Pancreas (tissue), 10 donors: ENCODE data around the gene STXBP4. TPM values are rescaled to one million over a fixed set of nuclear protein-coding genes. Genes with fewer than 3 reads are reported as not detected.

Experiments used
- ATAC-seq, 4 donors: fragments of 200-7000 bp; cut with Tn5 transposase; one replicate each; pipeline versions ENCODE4 v1.8.0 to v1.9.1; 2020; ENCODE audit warnings: mild to moderate bottlenecking in 4 of 4, moderate library complexity in 4 of 4
- DNase-seq, 6 donors: peaks; one replicate each; pipeline ENCODE4 v3.0.0-alpha.2; 2020
- FAIRE-seq: peaks from 2 replicates; lab custom pipeline; 2012; peaks lifted over from hg19 to GRCh38; lab: Jason Lieb, UNC
- H3K27ac ChIP-seq, 4 donors: fragments of 200-600 bp; sonication (generic); 1 replicate in 3 of 4; 2 replicates in 1 of 4; pipeline versions ENCODE4 v1.5.0 to v1.8.0; 2020
- H3K27me3 ChIP-seq, 4 donors: fragments of 200-600 bp; one replicate each; pipeline ENCODE4 v1.8.0; 2021
- H3K36me3 ChIP-seq, 3 donors: fragments of 200-600 bp; sonication (generic) in 1 of 3; one replicate each; pipeline versions ENCODE4 v1.5.0 to v1.8.0; 2020 to 2021
- H3K4me1 ChIP-seq, 3 donors: fragments of 200-600 bp; one replicate each; pipeline ENCODE4 v1.8.0; 2021
- H3K4me3 ChIP-seq, 4 donors: fragments of 200-600 bp; sonication (generic) in 2 of 4; one replicate each; pipeline versions ENCODE4 v1.5.0 to v1.8.0; 2020 to 2021
- H3K9me3 ChIP-seq, 4 donors: fragments of 200-600 bp; one replicate each; pipeline ENCODE4 v1.8.0; 2021
- CTCF ChIP-seq, 4 donors: fragments of 200-600 bp; sonication (generic) in 3 of 4; IDR thresholded peaks; one replicate each; pipeline versions ENCODE4 v1.5.0 to v1.8.0; 2021; ENCODE audit warnings: antibody characterized with exemption in 4 of 4
- WGBS, 2 donors: extraction: QIAGEN DNeasy Blood & Tissue Kit; methylation state at CpG; one replicate each; pipeline ENCODE4 v1.1.7; 2013; 5-methylcytosine and 5-hydroxymethylcytosine counted together
- intact Hi-C, 3 donors: fragments of 100-400 bp; cut with DNase I; formaldehyde crosslinking; loops; one replicate each; pipeline versions ENCODE4 v1.11.1 to v1.14.2; 2022
- polyA plus RNA-seq, 2 donors: library from polyadenylated mRNA; stranded (reverse); fragments of 200-250 nt; gene quantifications; one replicate each; pipeline ENCODE4 v1.2.3, GENCODE V29; 2013
- total RNA-seq, 6 donors: library from RNA; stranded (reverse); fragmentation: NEBNext Ultra II Directional in 4 of 6; extraction: Animal tissue kit (Norgen Biotek cat#: 25700) in 4 of 6; gene quantifications; one replicate each; pipeline versions ENCODE4 v1.2.1 to v1.2.4, GENCODE V29; 2021 to 2023
- donor health status: healthy with polysubstance abuse.
- donor health status: DM: no; HTN: no; CAD: no; lungs with moderate emphysema.
- donor health status: DM: no; HTN: no; CAD: no.
- donor health status: control.
- donor health status: control.
- donor health status: Bipolar disorder and iron deficiency.
- donor health status: DM: yes; HTN: yes; CAD: no.
- donor health status: DM: no; HTN: no; CAD: no.
- donor health status: DM: no; HTN: no; CAD: no.
- donor health status: DM: yes; HTN: yes; CAD: no.

The STXBP4 gene
- total and polyA plus RNA-seq, 8 donors: 0.72 to 12.6 (median 5.4) TPM

- no peak for ATAC-seq
- H3K36me3 ChIP-seq: no peaks in the 10 kb centered on the region
- no peak for DNase-seq
- H3K4me1 ChIP-seq: no peaks in the 10 kb centered on the region
- WGBS, 2 donors: 91 to 93% methylated on average over 4 of the region's 4 CpGs
- no peaks in the 10 kb centered on the region for H3K9me3 ChIP-seq
- no peak overlapping the region for H3K27ac ChIP-seq
- H3K27me3 ChIP-seq: no peaks in the 10 kb centered on the region
- intact Hi-C loops: loop anchor here in 2 of 3 donors (5.0 to 10.0 kb wide), 2 partner anchors 357 to 365 kb away; no protein-coding TSS in a partner anchor
- no peak for TF ChIP-seq CTCF (IDR thresholded peaks at IDR 0.05)
- FAIRE-seq: no peak
- H3K4me3 ChIP-seq: no peak overlapping the region
These were observed 21.6 kb downstream of the STXBP4 start for GRCh38 chr17:54990118-54990517.

GRCh38 chr17:54991567-54991966 lies 23.0 kb downstream of the STXBP4 start:
- WGBS, 2 donors: 91 to 92% methylated on average over 1 of the region's 1 CpG
- no peaks in the 10 kb centered on the region for H3K9me3 ChIP-seq
- intact Hi-C loops: loop anchor here in 2 of 3 donors (5.0 to 10.0 kb wide), 2 partner anchors 356 to 363 kb away; no protein-coding TSS in a partner anchor
- no peaks in the 10 kb centered on the region for H3K4me1 ChIP-seq
- TF ChIP-seq CTCF (IDR thresholded peaks at IDR 0.05): no peak
- ATAC-seq (no peak), DNase-seq (no peak), FAIRE-seq (peak; percentile 45)
- H3K36me3 ChIP-seq: no peaks in the 10 kb centered on the region
- no peaks in the 10 kb centered on the region for H3K27me3 ChIP-seq
- no peak overlapping the region for H3K27ac ChIP-seq
- H3K4me3 ChIP-seq: no peak overlapping the region

GRCh38 chr17:54992797-54993639 lies 24.5 kb downstream of the STXBP4 start:
- no peak overlapping the region for H3K4me3 ChIP-seq
- DNase-seq (no peak), ATAC-seq (peak; percentile 67 to 93 (median 85)), FAIRE-seq (peak; percentile 93)
- intact Hi-C loops: loop anchor here in 2 of 3 donors (5.0 to 10.0 kb wide), 2 partner anchors 354 to 362 kb away; no protein-coding TSS in a partner anchor
- H3K27me3 ChIP-seq: no peaks in the 10 kb centered on the region
- H3K27ac ChIP-seq: no peak overlapping the region
- H3K4me1 ChIP-seq: no peaks in the 10 kb centered on the region
- H3K36me3 ChIP-seq: no peaks in the 10 kb centered on the region
- WGBS, 2 donors: 64 to 67% methylated on average over 8 of the region's 8 CpGs
- peak; percentile 37 to 46 (median 40) for TF ChIP-seq CTCF (IDR thresholded peaks at IDR 0.05)
- no peaks in the 10 kb centered on the region for H3K9me3 ChIP-seq

- ATAC-seq: no peak
- intact Hi-C loops: loop anchor here in 1 of 3 donors (10.0 kb wide), 1 partner anchor 358 kb away; no protein-coding TSS in a partner anchor
- no peak for DNase-seq
- no peak overlapping the region for H3K27ac ChIP-seq
- 90 to 93% methylated on average over 1 of the region's 1 CpG for WGBS, 2 donors
- H3K27me3 ChIP-seq: no peaks in the 10 kb centered on the region
- H3K4me3 ChIP-seq: no peak overlapping the region
- no peaks in the 10 kb centered on the region for H3K9me3 ChIP-seq
- H3K4me1 ChIP-seq: no peaks in the 10 kb centered on the region
- H3K36me3 ChIP-seq: peaks cover 0 to 9% (median 0%) of the 10 kb centered on the region in 3 donors
- TF ChIP-seq CTCF (IDR thresholded peaks at IDR 0.05): no peak
- no peak for FAIRE-seq
These were observed 27.9 kb downstream of the STXBP4 start for GRCh38 chr17:54996441-54996840.

- intact Hi-C loops: no loop called here
- no peak for ATAC-seq
These were observed 33.9 kb downstream of the STXBP4 start for GRCh38 chr17:55002458-55002857.

More at GRCh38 chr17:55002458-55002857, 33.9 kb downstream of the STXBP4 start:
- H3K36me3 ChIP-seq: peaks cover 0 to 9% (median 0%) of the 10 kb centered on the region in 3 donors
- DNase-seq (no peak), FAIRE-seq (no peak)
- TF ChIP-seq CTCF (IDR thresholded peaks at IDR 0.05): no peak
- H3K4me1 ChIP-seq: no peaks in the 10 kb centered on the region
- H3K27me3 ChIP-seq: no peaks in the 10 kb centered on the region
- H3K9me3 ChIP-seq: no peaks in the 10 kb centered on the region
- no peak overlapping the region for H3K4me3 ChIP-seq
- H3K27ac ChIP-seq: no peak overlapping the region
